Heart right ventricle (tissue), 16 donors: ENCODE measurements around the gene CGNL1. TPM values are rescaled to one million over a fixed set of nuclear protein-coding genes. Genes with fewer than 3 reads are reported as not detected.

Source experiments
- ATAC-seq, 8 donors: fragments of 200-7000 bp; cut with Tn5 transposase; one replicate each; pipeline ENCODE4 v1.9.1; 2020; ENCODE audit warnings: mild to moderate bottlenecking in 8 of 8, moderate library complexity in 8 of 8, moderate number of reproducible peaks in 1 of 8
- DNase-seq, 2 donors: peaks; one replicate each; pipeline ENCODE4 v3.0.0-alpha.2; 2020
- H3K27ac ChIP-seq, 10 donors: fragments of 200-600 bp; sonication (generic) in 2 of 10; one replicate each; pipeline versions ENCODE4 v1.5.0 to v1.8.0; 2020 to 2022; ENCODE audit warnings: mild to moderate bottlenecking in 3 of 10
- H3K27me3 ChIP-seq, 7 donors: fragments of 200-600 bp; one replicate each; pipeline ENCODE4 v1.8.0; 2021 to 2022; ENCODE audit warnings: mild to moderate bottlenecking in 2 of 7
- H3K36me3 ChIP-seq, 9 donors: fragments of 200-600 bp; sonication (generic) in 1 of 9; one replicate each; pipeline versions ENCODE4 v1.5.0 to v1.8.0; 2020 to 2022; ENCODE audit warnings: mild to moderate bottlenecking in 2 of 9
- H3K4me1 ChIP-seq, 9 donors: fragments of 200-600 bp; sonication (generic) in 1 of 9; one replicate each; pipeline versions ENCODE4 v1.5.0 to v1.8.0; 2020 to 2022; ENCODE audit warnings: mild to moderate bottlenecking in 4 of 9
- H3K4me3 ChIP-seq, 10 donors: fragments of 200-600 bp; sonication (generic) in 2 of 10; one replicate each; pipeline versions ENCODE4 v1.5.0 to v1.8.0; 2020 to 2022; ENCODE audit warnings: mild to moderate bottlenecking in 7 of 10, moderate library complexity in 2 of 10
- H3K9me3 ChIP-seq, 11 donors: fragments of 200-600 bp in 10 of 11; sonication (generic) in 2 of 11; one replicate each; pipeline versions ENCODE4 v1.5.0 to v1.8.0; 2013 to 2022; ENCODE audit warnings: mild to moderate bottlenecking in 2 of 11, control low read depth in 1 of 11, moderate library complexity in 1 of 11
- WGBS, 2 donors: extraction: QIAGEN DNeasy Blood & Tissue Kit; methylation state at CpG; one replicate each; pipeline ENCODE4 v1.1.7; 2013; ENCODE audit warnings: inconsistent platforms in 1 of 2; 5-methylcytosine and 5-hydroxymethylcytosine counted together
- intact Hi-C, 10 donors: fragments of 100-400 bp; cut with DNase I; formaldehyde crosslinking; loops; one replicate each; pipeline versions ENCODE4 v1.11.1 to v1.14.2; 2022
- polyA plus RNA-seq, 2 donors: library from polyadenylated mRNA; stranded (reverse); fragments of 200-250 nt; gene quantifications; one replicate each; pipeline ENCODE4 v1.2.3, GENCODE V29; 2013
- total RNA-seq, 10 donors: library from RNA; stranded (reverse); fragmentation: NEBNext Ultra II Directional in 3 of 10; extraction: Animal tissue kit (Norgen Biotek cat#: 25700) in 3 of 10; gene quantifications; one replicate each; pipeline versions ENCODE4 v1.2.1 to v1.2.4, GENCODE V29; 2021 to 2023
- TF ChIP-seq, protein P1 (sequence below), 9 donors: fragments of 200-600 bp; sonication (generic) in 2 of 9; IDR thresholded peaks; one replicate each; pipeline versions ENCODE4 v1.5.0 to v1.8.0; 2021 to 2022; ENCODE audit warnings: antibody characterized with exemption in 9 of 9, mild to moderate bottlenecking in 5 of 9, moderate library complexity in 1 of 9
- donor health status: Arrhythmogenic right ventricular cardiomyopathy.
- donor health status: ischemic (EF 13 %, LVEDD 7.1; RV severe dilation, severe dysfunction).
- donor health status: healthy with polysubstance abuse.
- donor health status: DM: no; HTN: yes; CAD: no.
- donor health status: DM: no; HTN: no; CAD: no.
- donor health status: ischemic (EF 25% LVEDD 6.9; RV normal size, moderate dysfunction).
- donor health status: ischemic (EF 25% LVEDD 5.7; RV mildly dilated, moderate dysfunction).
- donor health status: healthy.
- donor health status: DM: yes; HTN: yes; CAD: no.
- donor health status: Ischemic cardiomyopathy.
- donor health status: ischemic (EF 35%, LVEDD 5.7; RV mildly dilated, moderate dysfunction).
- donor health status: nonischemic (EF 11% LVEDD 7.7; RV severe dilation, severe dysfunction).
- donor health status: DM: yes; HTN: yes; CAD: no.
- donor health status: PGD.
- donor health status: ischemic (EF 29% LVEDD 5.4; RV normal size, mild dysfunction).
- donor health status: nonischemic (EF 23%, LVEDD 6.1; RV moderate dilation, normal function).

CGNL1 gene
- total and polyA plus RNA-seq, 12 donors: 2.7 to 42.9 (median 33.7) TPM

GRCh38 chr15:57363661-57364060 lies 12.6 kb upstream of the CGNL1 start:
- Histone ChIP-seq H3K9me3 (no peaks in the 10 kb centered on the region), H3K27me3 (no peaks in the 10 kb centered on the region), H3K4me1 (peaks cover 0 to 5% (median 0%) of the 10 kb centered on the region in 9 donors), H3K27ac (no peak overlapping the region), H3K36me3 (no peaks in the 10 kb centered on the region), H3K4me3 (no peak overlapping the region)
- intact Hi-C loops: loop anchor here in 1 of 10 donors (10.0 kb wide), 1 partner anchor 711 kb away; no protein-coding TSS in a partner anchor
- no peak for ATAC-seq
- TF ChIP-seq, protein P1, sequence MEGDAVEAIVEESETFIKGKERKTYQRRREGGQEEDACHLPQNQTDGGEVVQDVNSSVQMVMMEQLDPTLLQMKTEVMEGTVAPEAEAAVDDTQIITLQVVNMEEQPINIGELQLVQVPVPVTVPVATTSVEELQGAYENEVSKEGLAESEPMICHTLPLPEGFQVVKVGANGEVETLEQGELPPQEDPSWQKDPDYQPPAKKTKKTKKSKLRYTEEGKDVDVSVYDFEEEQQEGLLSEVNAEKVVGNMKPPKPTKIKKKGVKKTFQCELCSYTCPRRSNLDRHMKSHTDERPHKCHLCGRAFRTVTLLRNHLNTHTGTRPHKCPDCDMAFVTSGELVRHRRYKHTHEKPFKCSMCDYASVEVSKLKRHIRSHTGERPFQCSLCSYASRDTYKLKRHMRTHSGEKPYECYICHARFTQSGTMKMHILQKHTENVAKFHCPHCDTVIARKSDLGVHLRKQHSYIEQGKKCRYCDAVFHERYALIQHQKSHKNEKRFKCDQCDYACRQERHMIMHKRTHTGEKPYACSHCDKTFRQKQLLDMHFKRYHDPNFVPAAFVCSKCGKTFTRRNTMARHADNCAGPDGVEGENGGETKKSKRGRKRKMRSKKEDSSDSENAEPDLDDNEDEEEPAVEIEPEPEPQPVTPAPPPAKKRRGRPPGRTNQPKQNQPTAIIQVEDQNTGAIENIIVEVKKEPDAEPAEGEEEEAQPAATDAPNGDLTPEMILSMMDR (IDR thresholded peaks at IDR 0.05): no peak
- 94 to 97% methylated on average over 1 of the region's 1 CpG for WGBS, 2 donors
- DNase-seq: no peak

DNA sequence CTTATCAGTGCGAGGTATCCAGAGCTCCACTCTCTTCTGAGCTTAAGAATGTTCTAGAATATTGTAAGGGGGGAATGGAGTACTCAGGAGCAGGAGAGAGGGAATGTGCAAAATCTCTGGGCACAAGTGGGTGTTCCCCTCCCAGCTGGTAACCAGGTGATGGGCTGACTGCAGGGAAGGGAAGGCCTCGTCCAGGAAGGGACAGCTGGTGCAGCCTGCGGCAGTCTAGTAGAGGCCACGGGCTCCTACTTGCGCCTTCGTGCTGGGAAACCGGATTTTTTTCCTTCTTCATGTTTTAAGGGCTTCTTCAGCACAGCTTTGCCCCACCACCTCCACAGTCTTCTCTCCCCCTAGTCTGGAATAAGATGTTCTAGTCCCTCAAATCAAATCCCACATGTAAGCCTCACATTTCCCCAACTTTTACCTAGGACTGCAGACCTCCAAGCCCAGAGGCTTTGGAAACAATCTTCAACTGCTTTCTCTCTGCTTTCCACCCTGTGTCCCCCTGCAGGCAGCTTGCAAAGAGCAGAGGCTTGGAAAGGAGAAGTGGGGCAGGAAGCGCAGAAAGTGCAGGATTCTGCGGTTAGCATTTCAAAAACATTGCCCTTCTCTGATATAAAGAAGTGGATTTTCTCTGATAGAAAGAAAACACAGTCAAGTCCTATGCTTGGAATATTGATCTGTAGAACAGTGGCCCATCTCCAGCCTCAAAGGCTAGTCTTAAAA lies 11.9 kb upstream of the CGNL1 start:
- H3K27ac ChIP-seq: no peak overlapping the region
- H3K9me3 ChIP-seq: no peaks in the 10 kb centered on the region
- H3K27me3 ChIP-seq: no peaks in the 10 kb centered on the region
- 84 to 85% methylated on average over 9 of the region's 9 CpGs for WGBS, 2 donors
- ATAC-seq (peak in 4 of 8 donors; percentile 37 to 53 (median 47)), DNase-seq (no peak)
- H3K36me3 ChIP-seq: no peaks in the 10 kb centered on the region
- peaks cover 0 to 5% (median 0%) of the 10 kb centered on the region in 9 donors for H3K4me1 ChIP-seq
- H3K4me3 ChIP-seq: no peak overlapping the region
- intact Hi-C loops: loop anchor here in 1 of 10 donors (10.0 kb wide), 1 partner anchor 710 kb away; no protein-coding TSS in a partner anchor
- TF ChIP-seq, protein P1 (IDR thresholded peaks at IDR 0.05): peak in 5 of 9 donors; percentile 6 to 28 (median 19)

GRCh38 chr15:57367556-57367955 lies 8.7 kb upstream of the CGNL1 start:
- peaks cover 0 to 5% (median 0%) of the 10 kb centered on the region in 9 donors for H3K4me1 ChIP-seq
- no peak overlapping the region for H3K27ac ChIP-seq
- H3K36me3 ChIP-seq: no peaks in the 10 kb centered on the region
- ATAC-seq: no peak
- H3K4me3 ChIP-seq: no peak overlapping the region
- TF ChIP-seq, protein P1 (IDR thresholded peaks at IDR 0.05): no peak
- intact Hi-C loops: loop anchor here in 1 of 10 donors (10.0 kb wide), 1 partner anchor 707 kb away; no protein-coding TSS in a partner anchor
- no peaks in the 10 kb centered on the region for H3K27me3 ChIP-seq
- no peaks in the 10 kb centered on the region for H3K9me3 ChIP-seq
- WGBS, 2 donors: 59 to 72% methylated on average over 4 of the region's 4 CpGs
- no peak for DNase-seq

GRCh38 chr15:57370929-57371328 lies 5.4 kb upstream of the CGNL1 start:
- TF ChIP-seq, protein P1 (IDR thresholded peaks at IDR 0.05): no peak
- DNase-seq (no peak), ATAC-seq (no peak)
- Histone ChIP-seq H3K27me3 (peaks cover 0 to 15% (median 0%) of the 10 kb centered on the region in 7 donors), H3K4me3 (no peak overlapping the region), H3K36me3 (no peaks in the 10 kb centered on the region), H3K27ac (no peak overlapping the region), H3K9me3 (no peaks in the 10 kb centered on the region), H3K4me1 (peaks cover 0 to 5% (median 0%) of the 10 kb centered on the region in 9 donors)
- 100% methylated on average over 1 of the region's 1 CpG for WGBS, 2 donors
- intact Hi-C loops: loop anchor here in 1 of 10 donors (10.0 kb wide), 1 partner anchor 144 kb away; no protein-coding TSS in a partner anchor
